HEK293T (cell line): ENCODE data around the gene MREG.
A peak's percentile ranks its signal among the peaks of the same experiment; 100 is the strongest.
"Not testable (repeated sequence)": the region's sequence is repeated elsewhere in the genome, so short reads cannot be mapped to it uniquely, and the experiment has no call there.

Experiments used
- CTCF ChIA-PET: fragments of 350-600 bp; formaldehyde crosslinking; extraction: SDS; loops from one replicate; lab custom pipeline; 2021; ENCODE audit warnings: antibody characterized with exemption, inconsistent platforms; lab: Yijun Ruan, JAX
- POLR2A ChIA-PET: fragments of 350-600 bp; formaldehyde crosslinking; extraction: SDS; loops from one replicate; lab custom pipeline; 2020; ENCODE audit warnings: antibody characterized with exemption, inconsistent platforms; lab: Yijun Ruan, JAX
- DNase-seq: peaks from one replicate; pipeline ENCODE4 v3.0.0; 2012; ENCODE audit warnings: mixed read lengths; ENCODE audit errors: extremely low spot score
- ARNT ChIP-seq: fragments of 450-650 bp; IDR thresholded peaks from 2 replicates; pipeline ENCODE4 v1.6.1; 2017; ENCODE audit warnings: mild to moderate bottlenecking
- BHLHE40 ChIP-seq: fragments of 450-650 bp; IDR thresholded peaks from 2 replicates; pipeline ENCODE4 v1.6.1; 2016; ENCODE audit warnings: mild to moderate bottlenecking, moderate library complexity, borderline replicate concordance
- CTBP1 ChIP-seq: fragments of 450-650 bp; IDR thresholded peaks from 2 replicates; pipeline ENCODE4 v1.6.1; 2016; ENCODE audit warnings: borderline replicate concordance
- ELF4 ChIP-seq: fragments of 450-650 bp; IDR thresholded peaks from 2 replicates; pipeline ENCODE4 v1.6.1; 2017; ENCODE audit warnings: antibody characterized with exemption
- FOXA1 ChIP-seq: fragments of 450-650 bp; IDR thresholded peaks from 2 replicates; pipeline ENCODE4 v1.6.1; 2016; ENCODE audit warnings: mild to moderate bottlenecking
- FOXK2 ChIP-seq: fragments of 450-650 bp; IDR thresholded peaks from 2 replicates; pipeline ENCODE4 v1.6.1; 2016; ENCODE audit warnings: mild to moderate bottlenecking
- FOXM1 ChIP-seq: fragments of 450-650 bp; IDR thresholded peaks from 2 replicates; pipeline ENCODE4 v1.6.1; 2017; ENCODE audit warnings: mild to moderate bottlenecking, borderline replicate concordance
- HDGF ChIP-seq: fragments of 450-650 bp; IDR thresholded peaks from 2 replicates; pipeline ENCODE4 v1.6.1; 2017; ENCODE audit warnings: antibody characterized with exemption, borderline replicate concordance
- L3MBTL2 ChIP-seq: fragments of 450-650 bp; conservative IDR thresholded peaks from 2 replicates; pipeline ENCODE4 v1.6.1; 2016; ENCODE audit warnings: mild to moderate bottlenecking
- LEF1 ChIP-seq: fragments of 450-650 bp; IDR thresholded peaks from 2 replicates; pipeline ENCODE4 v1.6.1; 2017; ENCODE audit warnings: mild to moderate bottlenecking, borderline replicate concordance
- NFRKB ChIP-seq: fragments of 450-650 bp; IDR thresholded peaks from 2 replicates; pipeline ENCODE4 v1.6.1; 2016; ENCODE audit warnings: mild to moderate bottlenecking, moderate library complexity
- SP1 ChIP-seq: fragments of 450-650 bp; IDR thresholded peaks from 2 replicates; pipeline ENCODE4 v1.6.1; 2017
- SUZ12 ChIP-seq: fragments of 450-650 bp; IDR thresholded peaks from 2 replicates; pipeline ENCODE4 v1.6.1; 2016; ENCODE audit warnings: mild to moderate bottlenecking
- TARDBP ChIP-seq: fragments of 450-650 bp; IDR thresholded peaks from 2 replicates; pipeline ENCODE4 v1.6.1; 2016
- ZNF384 ChIP-seq: fragments of 450-650 bp; IDR thresholded peaks from 2 replicates; pipeline ENCODE4 v1.6.1; 2016
- TF ChIP-seq, protein P1 (sequence below): fragments of 450-650 bp; IDR thresholded peaks from 2 replicates; pipeline ENCODE4 v1.6.1; 2016

The MREG gene

DNA sequence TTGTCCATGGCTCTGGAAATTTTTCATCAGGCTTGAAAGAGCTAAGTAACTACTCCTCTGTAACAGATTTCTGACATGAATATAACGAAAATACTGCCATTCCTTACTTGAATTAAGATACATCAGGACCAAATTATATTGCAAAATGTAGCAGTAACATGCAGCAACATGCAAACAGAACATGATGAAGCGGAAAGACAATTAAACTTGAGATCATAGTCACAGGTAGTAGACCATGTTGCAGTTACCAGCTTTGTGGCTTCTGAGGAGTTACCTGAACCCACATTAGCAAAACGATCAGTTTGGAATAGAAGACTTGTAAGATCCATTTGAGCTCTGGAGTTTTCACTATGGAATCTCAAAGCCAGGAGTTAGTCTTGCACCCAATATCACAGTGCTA is 76.2 kb downstream of the MREG start:
- CTCF ChIA-PET: no interaction called here
- POLR2A ChIA-PET: no interaction called here
- no peak for TF ChIP-seq CTBP1
- no peak for TF ChIP-seq HDGF
- no peak for TF ChIP-seq LEF1
- TF ChIP-seq ZNF384: no peak
- TF ChIP-seq, protein P1, sequence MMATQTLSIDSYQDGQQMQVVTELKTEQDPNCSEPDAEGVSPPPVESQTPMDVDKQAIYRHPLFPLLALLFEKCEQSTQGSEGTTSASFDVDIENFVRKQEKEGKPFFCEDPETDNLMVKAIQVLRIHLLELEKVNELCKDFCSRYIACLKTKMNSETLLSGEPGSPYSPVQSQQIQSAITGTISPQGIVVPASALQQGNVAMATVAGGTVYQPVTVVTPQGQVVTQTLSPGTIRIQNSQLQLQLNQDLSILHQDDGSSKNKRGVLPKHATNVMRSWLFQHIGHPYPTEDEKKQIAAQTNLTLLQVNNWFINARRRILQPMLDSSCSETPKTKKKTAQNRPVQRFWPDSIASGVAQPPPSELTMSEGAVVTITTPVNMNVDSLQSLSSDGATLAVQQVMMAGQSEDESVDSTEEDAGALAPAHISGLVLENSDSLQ: no peak
- TF ChIP-seq FOXA1: no peak
- no peak for TF ChIP-seq ARNT
- DNase-seq: no peak

DNA sequence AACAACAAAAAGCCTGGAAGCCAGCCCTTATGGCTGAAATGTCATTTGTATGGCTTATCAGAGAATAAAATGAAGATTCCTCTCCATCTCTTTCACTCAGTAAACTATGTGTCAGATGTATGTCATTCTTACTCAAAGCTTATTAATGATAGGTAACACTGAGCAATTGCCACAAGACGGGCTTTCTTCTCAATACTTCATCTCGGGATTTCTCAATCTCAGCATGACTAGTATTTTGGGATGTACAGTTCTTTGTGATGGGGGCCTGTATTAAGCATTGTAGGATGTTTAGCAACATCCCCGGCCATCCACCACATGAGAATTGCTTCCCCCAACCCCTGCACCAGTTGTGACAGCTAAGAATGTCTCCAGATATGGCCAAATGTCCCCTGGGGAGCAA is 80.2 kb downstream of the MREG start:
- DNase-seq: no peak
- ChIA-PET POLR2A (no interaction called here), CTCF (interaction anchor here (1.7 kb wide), 1 partner anchor 90 kb away, joined by 4 read pairs; no protein-coding TSS in a partner anchor)
- TF ChIP-seq FOXM1: no peak
- TF ChIP-seq SUZ12: no peak
- TF ChIP-seq BHLHE40: no peak
- no peak for TF ChIP-seq NFRKB
- TF ChIP-seq LEF1: no peak
- TF ChIP-seq, protein P1: no peak
- TF ChIP-seq SP1: no peak
- no peak for TF ChIP-seq FOXA1

DNA sequence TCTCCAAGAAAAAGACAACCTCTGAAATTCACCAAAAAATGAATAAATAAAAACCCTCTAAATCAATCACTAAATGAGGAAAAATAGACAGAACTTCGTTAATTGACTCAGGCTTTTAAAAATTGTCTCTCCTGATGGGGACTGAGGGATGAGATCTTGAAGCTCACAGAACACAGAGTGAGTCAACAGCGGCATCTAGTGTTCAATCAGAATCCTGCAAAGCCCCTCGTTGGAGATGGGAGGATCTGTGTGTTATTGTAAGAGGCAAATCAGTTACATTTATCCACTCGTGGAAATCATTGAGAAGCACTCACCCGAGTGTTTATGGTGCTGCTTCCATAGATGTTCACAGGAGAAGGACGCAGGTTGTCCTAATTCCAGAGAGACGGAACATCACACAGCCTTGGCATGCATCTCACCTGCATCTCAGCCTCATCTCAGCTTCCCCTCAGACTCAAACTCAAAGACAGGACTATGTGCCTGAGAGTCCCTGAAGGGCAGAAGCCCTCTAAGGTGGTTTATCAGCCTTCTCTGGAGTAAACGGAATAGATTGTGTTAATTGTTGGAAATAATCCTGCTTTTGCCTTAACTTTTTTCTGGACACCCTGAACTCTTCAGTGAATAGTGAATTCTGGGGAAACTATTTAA is 82.0 kb downstream of the MREG start:
- TF ChIP-seq LEF1 (no peak), ELF4 (no peak), L3MBTL2 (no peak), FOXM1 (no peak)
- DNase-seq: peak; percentile 72
- ChIA-PET POLR2A (no interaction called here), CTCF (interaction anchor here (0.6 kb wide), 1 partner anchor 113 kb away, joined by 3 read pairs; no protein-coding TSS in a partner anchor)

DNA sequence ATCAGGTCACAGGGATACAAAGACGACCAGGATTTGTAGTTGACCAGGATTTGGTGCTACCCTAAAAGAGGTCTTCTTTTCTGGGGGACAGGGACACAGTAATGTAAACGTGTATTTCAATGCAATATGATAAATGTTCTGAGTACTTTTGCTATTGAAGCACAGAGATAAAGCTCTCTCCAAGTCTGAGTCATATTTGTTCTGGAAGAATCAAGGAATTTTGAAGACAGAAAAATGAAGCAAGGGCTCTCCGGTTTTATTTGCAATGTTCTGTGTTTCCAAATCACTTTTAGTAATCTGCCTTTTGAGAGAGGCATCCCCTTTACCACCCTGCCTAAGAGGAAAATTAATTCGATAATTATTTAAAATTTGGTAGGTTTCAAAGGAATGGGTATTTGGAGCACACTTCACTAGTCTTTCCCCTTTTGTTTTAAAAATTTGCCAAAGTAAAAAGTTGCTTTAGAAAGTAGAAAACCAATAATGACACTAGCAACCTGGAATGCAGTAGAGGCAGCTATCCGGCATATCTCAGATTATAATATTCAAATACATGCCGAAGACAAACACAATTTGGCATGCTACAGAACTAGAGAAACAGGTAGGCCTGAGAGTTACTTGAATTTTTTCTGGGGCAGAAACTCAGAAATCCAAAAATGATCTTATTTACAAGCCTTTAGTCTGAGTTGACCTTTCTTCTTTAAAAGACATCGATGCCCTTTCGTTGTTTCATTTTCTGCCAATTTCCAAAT is 82.7 kb downstream of the MREG start:
- TF ChIP-seq CTBP1 (no peak), HDGF (no peak), BHLHE40 (no peak), TARDBP (no peak)
- POLR2A ChIA-PET: no interaction called here
- CTCF ChIA-PET: interaction anchor here (0.6 kb wide), 2 partner anchors 71 to 112 kb away, joined by 3 read pairs; no protein-coding TSS in a partner anchor
- DNase-seq: no peak

DNA sequence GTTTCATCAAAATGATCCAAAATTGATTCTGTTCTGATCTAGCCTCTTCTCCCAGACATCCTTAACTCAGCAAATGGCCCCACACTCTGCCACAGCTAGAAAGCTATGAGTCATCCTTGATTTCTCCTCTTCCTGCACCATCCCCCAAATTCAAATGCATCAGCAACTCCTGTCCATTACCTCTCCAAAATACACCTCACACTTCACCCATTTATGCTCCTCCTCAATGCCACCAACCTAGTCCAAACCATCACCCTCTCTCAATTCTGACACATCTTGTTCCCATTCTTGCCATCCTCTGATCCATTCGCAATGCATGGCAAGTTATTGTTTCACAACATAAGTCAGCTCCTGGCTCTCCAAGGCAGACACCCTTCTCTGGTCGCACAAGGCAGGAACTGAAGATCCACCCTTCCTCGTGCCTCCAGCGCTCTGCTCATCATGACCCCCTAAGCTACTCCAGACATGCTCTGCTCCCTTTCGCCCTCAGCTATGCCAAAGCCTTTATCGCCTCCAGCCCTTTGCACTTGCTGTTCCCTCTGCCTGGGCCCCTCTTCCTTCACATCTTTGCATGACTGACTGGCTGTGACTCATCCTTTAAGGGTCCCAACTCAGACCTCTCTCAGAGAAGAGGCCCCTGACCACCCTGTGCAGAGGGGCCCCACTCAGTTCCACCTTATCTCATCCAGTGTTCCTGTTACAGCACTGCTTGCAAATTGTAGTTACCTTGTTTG is 83.6 kb downstream of the MREG start:
- ChIA-PET POLR2A (no interaction called here), CTCF (interaction anchor here (0.6 kb wide), 2 partner anchors 72 to 1003 kb away, joined by 3 read pairs; no protein-coding TSS in a partner anchor)
- TF ChIP-seq CTBP1 (no peak), NFRKB (no peak), HDGF (no peak), BHLHE40 (no peak), ZNF384 (no peak), FOXA1 (no peak), SP1 (no peak), FOXM1 (no peak), L3MBTL2 (no peak), LEF1 (no peak), ARNT (no peak), TARDBP (no peak), ELF4 (no peak), FOXK2 (no peak), SUZ12 (no peak)
- TF ChIP-seq, protein P1: no peak
- no peak for DNase-seq

DNA sequence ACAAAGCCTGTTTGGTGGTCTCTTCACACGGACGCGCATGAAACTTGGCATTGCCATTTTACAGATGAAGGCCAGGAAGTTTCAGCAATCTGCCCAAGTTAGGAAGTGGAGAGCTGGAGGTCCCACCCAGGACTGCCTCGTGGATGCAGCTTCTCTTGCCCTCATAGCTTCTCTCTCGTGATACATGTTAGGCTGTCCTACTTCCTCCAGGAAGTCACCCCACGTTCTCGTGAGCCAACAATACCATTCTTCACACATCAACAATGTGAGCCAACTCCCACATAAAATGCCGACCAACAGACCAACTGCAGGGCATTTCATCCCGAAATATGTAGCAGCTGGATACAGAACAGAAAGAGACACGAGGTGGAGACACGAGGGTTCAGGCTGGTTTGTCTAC is 85.3 kb downstream of the MREG start:
- ChIA-PET CTCF (no interaction called here), POLR2A (no interaction called here)
- DNase-seq: no peak
- TF ChIP-seq HDGF (no peak), ELF4 (no peak), FOXA1 (no peak), ARNT (no peak), SP1 (no peak), BHLHE40 (no peak), FOXK2 (no peak), SUZ12 (no peak), ZNF384 (no peak), TARDBP (no peak), CTBP1 (no peak), LEF1 (no peak), NFRKB (no peak), L3MBTL2 (no peak), FOXM1 (no peak)
- TF ChIP-seq, protein P1: no peak

DNA sequence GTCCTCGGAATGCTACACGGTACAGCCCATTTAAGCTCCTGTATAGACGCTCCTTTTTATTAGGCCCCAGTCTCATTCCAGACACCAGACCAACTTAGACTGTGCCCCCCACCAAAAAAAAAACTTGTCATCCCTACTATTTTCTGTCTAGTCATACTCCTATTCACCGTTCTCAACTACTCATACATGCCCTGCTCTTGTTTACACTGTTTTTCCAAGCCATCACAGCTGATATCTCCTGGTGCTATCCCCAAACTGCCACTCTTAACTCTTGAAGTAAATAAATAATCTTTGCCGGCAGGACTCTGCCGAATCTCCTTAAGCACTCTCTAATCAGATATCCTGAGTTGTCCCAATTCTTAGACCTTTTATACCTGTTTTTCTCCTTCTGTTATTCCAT is 86.4 kb downstream of the MREG start:
- POLR2A ChIA-PET, CTCF ChIA-PET, DNase-seq: not testable (repeated sequence)
